Fibroblast of villous mesenchyme (primary cell): Measurements from ENCODE around the gene CCDC185. TPM values are rescaled to one million over a fixed set of nuclear protein-coding genes. Genes with fewer than 3 reads are reported as not detected.

Source experiments
- small RNA-seq: library from RNA; depleted of rRNA; stranded (forward); fragments of <200 nt; gene quantifications from one replicate; pipeline ENCODE3, GENCODE V24; 2012
- total RNA-seq: library from RNA; depleted of rRNA; stranded (reverse); fragments of >200 nt; gene quantifications from 2 replicates; pipeline ENCODE4 v1.2.3, GENCODE V29; 2012

Gene CCDC185
- total RNA-seq, 1 donor: not detected

Small RNAs within 50 kb of the gene (small RNA-seq; reads per million reads assigned to genes)
- gene RNU4-57P: not detected

Other genes starting within 250 kb of the CCDC185 start
- under 0.01 TPM in 1 of 2 replicates, not detected in the other for gene SUSD4, start 29.2 kb upstream of the CCDC185 start, total RNA-seq